Activated CD4-positive, CD25-positive, alpha-beta regulatory T cell treated with anti-CD3 and anti-CD28 coated beads, Interleukin-2, amount 50 U/mL, for 72 hours (primary cell): ENCODE measurements around the gene DNAH8.

Experiments
- DNase-seq: peaks from one replicate; pipeline ENCODE4 v3.0.0; 2021

DNAH8 gene

DNA sequence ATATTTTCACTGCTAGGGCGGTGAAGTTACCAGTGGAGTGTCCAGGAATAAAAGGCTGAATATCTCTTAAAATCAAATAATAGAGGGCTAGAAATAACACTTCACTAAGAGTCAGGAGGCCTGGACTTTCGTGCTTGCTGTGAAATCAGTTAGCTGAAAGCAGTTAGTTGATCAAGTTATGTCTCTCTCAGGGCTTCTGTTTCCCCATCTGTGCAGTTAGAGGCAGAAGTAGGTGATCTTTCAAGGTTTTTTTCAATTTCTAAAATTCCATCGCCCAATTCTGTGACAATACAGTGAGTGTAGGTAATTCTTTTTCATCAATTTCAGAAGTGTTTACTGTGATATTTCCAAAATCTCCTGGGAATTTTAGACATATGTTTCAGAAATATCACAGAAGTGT, 260.9 kb downstream of the DNAH8 start:
- DNase-seq = no peak

DNA sequence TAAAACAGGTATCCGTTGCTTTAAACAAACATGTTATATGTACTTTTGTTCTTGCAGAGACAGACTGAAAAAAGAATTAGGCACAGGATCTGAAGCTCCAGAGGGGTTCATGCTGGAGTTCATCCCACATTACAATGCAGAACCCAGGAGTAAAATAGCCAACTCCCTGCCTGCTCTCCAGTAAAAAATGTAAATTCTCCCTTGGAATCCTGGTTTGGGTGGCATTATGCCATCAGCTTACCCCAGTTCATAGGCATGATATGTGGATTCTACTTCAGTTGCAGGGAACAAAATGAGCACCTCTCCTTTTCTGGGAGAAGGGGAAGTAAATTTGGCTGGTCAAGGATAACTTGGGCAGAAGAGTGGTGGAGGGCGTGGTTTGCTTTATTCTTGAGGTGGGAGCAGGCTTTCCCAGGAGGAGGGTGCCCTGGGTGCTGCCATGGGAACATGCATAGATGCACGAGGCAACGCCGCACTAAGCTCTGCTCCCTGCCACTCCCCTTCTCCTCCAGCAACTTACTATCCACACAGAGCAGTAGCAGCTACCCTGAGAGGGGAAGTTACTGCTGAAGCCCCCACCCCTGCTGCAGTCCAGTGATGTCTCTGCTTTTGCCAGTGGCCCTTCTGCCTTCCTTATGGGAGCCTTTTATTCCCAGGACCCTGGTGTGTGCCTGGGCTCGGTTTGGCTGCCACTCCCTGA, 261.8 kb downstream of the DNAH8 start:
- DNase-seq = no peak

DNA sequence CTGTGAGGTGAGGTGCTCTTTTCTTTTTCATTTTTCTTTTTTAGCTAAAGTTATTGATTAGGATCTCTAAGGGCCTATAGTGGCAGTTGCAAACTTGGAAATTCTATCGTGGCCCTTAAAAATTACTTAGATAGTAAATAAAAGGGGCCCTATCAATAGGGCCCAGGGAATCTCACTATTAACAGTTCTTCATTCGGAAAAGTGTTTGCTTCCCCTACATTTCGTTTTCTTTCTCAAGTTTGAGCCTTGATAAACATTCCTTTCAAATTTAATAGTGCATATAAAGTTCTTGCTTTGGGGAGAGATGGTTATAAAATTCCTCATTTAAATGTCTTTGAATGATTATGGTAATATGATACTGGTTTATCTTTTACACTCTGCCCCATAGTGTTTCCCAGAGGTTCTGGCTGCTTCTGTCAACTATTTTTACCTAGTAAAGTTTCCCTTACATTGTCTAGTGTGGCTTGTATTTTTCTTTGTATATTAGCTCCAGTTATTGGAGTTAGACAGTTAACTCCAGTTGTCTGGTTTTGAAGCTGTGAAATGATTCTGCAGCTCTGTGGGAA, 263.1 kb downstream of the DNAH8 start:
- no peak for DNase-seq

DNA sequence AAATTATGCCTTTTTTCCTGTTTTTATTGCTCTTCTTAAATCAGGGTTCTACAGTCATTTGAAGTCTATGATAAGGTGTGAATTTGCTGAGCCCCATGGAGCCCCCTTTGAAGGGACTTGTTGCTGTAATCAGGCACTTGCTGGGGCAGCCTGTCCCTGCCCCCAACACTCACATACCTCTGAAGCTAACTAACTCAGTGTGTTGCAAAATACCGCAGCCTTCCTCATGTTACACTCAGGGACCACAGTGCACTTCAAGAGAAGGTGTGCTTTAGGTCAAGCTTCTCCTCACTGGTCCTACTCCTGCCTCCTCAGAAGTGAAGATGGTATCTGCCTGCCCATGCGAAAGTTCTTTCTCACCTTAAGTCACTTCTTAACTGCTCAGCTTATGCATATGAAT, 267.4 kb downstream of the DNAH8 start:
- DNase-seq = no peak

DNA sequence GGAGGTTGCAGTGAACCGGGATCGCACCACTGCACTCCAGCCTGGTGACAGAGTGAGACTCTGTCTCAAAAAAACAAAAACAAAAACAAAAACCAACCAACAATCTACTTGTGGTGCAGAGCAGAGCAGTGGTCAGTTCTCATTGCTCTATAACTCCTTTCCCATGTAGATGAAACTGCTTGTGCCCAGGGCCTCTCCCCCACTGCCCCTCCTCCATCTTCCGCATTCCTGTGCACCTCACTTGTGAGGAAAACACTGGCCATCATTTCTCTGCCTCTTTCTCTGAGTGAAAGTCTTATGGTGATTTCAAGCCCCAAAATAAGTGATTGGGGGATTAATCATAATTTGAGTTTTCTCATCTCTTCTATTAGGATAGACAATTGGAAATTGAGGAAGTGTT, 269.6 kb downstream of the DNAH8 start:
- no peak for DNase-seq

DNA sequence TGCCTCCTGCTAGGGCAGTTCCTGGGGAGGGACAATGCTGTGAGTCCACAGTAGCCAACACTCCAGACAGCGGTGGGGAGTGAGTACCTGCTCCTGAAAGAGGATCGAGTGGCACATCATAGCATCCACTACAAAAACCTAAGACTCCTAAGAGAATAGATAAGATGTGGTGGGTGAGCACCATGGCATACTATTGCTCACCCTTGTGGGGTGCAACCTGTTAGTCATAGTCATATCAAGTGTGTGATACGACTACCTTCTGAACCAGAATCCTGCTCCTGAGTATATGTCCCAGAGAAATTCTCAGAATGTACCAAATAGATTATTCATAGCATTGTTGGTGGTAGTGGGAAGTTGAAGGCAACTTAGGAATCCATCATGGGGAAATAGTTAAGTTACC, 270.7 kb downstream of the DNAH8 start:
- DNase-seq = no peak

DNA sequence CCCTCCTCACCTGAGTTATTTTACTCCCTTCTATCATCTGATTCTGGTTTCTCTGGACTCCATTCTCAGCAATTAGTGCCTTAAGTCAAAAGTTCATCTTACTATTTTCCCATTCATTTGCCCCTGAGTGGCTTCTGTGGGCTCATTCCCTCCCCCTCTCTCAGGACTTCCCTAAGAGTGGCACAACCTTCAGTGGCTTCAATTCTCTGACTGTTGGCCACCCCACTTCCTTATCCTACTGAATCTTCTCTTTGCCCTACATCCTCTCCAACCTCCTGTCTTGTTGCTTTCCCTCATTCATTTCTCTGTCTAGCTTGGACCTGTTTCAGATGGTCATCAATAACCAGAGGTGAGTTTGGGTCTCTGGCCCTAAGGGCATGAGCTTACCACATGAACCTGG, 272.4 kb downstream of the DNAH8 start:
- DNase-seq = no peak

DNA sequence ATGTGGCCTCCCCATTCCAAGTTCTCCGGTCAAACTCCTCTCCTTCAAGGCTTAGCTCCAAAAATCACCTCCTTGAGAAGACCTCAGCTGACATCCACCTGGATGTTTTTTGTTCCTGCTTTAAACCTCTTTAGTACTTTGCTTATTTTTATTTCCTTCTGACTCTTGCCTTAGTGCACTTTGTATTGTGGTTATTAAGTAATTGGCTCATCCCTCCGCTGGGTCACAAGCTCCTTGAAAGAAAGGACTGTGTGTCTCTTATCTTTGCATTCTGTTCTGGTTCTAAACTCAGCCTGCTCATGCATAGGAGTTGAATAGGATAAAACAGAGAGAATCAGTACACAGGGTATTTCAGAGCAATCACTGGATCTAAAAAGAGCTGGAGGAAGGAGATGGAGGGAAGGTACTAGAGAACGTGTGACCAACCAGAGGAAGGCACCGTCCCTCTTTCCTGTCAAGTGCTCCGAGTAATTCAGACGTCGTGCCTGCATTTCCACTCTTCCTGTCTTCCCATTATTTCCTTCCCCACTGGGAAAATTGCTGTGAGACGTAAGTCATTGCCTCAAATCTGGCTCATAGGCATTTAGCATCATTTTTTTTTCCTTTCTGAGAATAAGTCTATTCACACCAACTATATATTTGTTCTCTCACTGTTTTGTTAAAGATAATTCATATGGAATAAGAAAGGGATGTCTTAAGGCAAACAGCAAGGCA, 273.8 kb downstream of the DNAH8 start:
- no peak for DNase-seq

DNA sequence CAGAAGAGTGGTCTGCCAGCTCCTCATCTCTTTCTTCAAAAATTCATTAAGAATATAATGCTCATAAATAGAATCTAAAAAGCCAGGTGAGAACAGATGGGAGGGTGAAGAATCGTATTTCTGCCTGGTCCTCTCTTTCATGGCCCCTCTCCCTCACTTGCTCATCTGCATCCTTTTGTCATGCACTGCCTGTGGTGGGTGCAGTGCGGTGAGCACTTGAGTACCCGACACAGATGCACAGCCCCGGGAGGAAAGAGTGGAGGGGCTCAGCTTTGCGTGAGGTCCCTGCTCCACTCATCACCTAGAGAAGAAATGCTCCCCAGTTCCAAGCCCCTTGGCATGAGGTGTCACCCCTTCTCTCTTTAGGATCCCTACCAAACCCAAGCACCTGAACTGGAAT, 275.4 kb downstream of the DNAH8 start:
- no peak for DNase-seq

DNA sequence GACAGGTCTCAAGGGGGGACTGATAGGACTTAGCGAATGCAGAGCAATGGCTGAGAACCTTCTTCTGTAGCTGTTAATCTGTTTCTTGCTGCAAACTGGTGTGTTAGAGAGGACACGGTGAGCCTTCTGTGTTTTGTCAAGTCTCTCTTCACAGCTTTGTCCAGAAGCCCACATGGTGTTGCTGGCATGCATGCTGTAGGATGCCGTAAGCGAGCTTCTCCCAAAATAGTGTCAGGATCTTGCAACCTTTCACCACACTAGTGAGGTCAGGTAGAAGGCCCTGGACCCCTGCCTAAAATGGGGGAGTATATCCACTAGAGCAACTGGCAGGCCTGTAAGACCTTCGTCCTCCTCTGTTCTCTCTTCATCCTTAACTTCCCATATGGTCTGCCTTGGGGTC, 281.6 kb downstream of the DNAH8 start:
- DNase-seq = no peak

DNA sequence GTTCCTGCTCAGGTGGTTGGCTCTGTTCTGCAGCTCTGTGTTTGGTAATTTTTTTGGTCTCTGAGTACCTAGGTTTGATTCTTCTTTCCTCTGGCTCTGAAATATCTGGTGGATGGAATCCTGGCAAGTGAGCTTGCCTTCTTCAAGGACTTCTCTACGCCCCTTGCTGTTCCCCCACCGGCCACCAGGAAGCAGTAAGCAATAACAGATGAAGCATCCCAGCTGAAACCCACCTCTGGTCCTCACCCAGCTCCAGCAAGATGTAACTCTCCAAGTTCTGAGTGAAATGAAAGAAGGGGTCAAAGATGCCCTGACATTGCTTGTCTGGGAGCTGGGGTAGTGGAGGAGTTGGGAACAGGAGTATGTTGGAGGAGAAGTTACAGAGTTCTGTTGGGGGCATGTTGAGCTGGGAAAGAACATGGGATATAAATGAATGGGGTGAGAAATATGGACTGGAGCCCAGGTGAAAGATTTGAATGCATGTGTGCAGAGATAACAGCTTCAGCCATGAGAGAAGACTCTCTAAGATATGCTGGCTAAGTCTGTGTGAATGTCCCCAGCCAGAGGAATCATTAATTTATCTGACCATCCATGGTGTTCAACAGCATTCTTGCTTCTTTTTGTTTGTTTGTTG, 282.1 kb downstream of the DNAH8 start:
- no peak for DNase-seq

DNA sequence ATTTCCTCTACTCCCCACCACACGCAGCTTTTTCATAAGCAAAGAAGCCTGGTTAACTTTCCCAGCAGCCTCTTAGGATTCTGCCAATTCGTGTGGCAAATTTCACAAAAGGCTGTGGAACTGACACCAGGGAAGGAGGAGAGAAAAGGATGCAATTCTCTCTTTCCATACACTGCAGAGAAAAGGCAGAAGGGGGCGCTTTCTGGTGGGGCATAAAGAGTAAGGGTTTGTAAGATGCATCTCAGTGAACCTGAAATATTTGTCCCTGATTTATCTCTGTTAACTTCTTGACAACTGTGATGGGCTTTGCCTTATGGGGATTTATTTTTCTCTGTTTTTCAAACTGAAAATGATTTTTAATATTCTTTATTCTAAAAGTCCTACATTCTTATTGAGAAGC, 288.0 kb downstream of the DNAH8 start:
- no peak for DNase-seq

DNA sequence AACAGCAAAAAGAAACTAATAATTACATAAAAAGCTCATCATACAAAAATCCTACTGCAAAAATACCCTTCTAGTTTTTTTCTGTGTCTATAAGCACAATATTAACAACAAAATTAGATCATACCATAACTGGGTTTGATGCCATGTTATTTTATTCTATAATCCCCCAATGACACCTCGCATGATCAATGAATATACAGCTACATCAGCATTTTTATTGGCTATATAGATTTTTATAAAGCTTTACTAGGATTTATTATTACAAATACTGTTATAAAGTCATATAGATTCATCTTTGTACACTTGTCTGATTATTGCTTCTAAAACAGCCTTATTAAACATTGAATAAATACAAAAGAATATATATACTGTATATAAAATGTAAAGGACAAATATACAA, 288.4 kb downstream of the DNAH8 start:
- no peak for DNase-seq

DNA sequence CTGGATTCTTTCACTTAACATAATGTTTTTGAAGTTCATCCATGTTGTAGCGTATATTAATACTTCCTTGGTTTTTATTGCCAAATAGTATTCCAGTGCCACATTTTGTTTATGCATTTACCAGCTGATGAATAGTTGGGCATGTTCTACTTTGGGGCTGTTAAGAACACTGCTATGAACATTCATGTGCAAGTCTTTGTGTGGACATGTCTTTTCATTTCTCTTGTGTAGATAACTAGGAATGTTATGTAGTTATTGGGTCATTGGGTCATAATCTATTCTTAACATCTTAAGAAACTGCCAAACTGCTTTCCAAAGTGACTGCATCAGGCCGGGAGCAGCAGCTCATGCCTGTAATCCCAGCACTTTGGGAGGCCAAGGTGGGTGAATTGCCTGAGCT, 289.7 kb downstream of the DNAH8 start:
- DNase-seq = no peak

DNA sequence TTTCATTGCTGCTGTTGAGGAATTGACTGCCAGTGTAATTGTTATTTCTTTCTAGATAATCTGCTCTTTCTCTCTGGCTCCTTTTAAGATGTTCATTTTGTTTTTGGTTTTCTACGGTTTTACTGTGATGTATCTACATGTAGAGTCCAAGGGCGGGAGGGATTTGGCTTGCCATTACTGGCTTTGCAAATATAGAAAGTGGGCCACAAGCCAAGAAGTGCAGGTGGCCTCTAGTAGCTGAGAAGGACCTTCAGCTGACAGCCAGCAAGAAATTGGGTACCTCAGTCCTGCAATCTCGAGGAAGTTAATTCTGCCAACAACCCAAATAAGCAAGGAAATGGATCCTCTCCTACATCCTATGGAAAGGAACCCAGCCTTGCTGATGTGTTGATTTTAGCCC, 290.7 kb downstream of the DNAH8 start:
- no peak for DNase-seq

DNA sequence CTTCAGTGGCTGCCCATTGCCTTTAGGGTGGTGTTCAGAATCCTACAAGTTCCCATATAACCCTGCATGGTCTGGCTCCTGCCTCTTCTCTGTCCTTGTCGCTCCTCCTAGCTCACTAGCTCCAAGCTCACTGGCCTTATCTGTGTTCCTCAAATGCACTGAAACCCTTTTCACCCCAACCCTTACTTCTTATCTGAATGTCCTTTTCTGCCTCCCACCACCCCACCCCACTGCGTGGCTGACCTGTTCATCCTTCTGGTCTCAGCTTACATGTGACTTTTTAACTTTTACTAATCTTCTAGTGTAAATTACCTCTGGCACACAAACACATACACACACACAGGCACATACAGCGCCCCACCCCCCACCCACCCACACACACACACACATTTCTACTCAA, 292.5 kb downstream of the DNAH8 start:
- no peak for DNase-seq

DNA sequence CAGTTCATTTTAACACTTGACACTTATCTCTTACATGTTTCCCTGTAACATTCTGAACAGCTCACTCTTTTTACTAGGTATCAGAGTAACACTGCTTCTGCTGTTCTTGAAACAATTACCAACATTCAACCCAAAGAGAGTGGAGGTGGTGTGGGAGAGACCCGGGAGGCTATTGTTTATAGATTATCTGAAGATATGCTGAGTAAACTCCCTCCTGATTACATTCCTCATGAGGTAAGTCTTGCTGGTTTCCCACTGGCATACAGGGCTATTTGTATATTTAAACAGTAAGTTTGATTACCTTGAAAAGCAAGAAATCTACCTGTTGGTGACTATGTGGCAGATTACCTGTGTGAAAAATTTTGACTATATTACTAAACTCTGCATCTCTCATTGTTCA, 293.6 kb downstream of the DNAH8 start:
- DNase-seq = no peak

DNA sequence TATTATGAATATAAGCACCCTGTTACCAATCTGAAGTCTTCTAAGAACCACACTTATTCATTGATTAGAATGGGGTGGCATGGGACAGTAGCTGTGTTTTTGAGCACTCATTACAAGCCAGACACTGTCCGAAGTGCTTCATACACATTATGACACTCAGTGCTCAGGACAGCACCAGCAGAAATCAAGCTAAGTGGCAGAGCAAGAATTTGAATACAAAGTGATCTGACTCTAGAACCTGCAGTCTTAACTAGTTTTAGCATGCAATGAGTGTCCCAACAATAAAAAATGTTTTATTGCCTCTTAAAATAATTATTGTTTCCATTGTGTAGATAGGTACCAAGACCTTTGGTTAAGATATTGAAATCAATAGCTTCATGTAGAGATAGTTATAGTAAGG, 294.4 kb downstream of the DNAH8 start:
- no peak for DNase-seq

DNA sequence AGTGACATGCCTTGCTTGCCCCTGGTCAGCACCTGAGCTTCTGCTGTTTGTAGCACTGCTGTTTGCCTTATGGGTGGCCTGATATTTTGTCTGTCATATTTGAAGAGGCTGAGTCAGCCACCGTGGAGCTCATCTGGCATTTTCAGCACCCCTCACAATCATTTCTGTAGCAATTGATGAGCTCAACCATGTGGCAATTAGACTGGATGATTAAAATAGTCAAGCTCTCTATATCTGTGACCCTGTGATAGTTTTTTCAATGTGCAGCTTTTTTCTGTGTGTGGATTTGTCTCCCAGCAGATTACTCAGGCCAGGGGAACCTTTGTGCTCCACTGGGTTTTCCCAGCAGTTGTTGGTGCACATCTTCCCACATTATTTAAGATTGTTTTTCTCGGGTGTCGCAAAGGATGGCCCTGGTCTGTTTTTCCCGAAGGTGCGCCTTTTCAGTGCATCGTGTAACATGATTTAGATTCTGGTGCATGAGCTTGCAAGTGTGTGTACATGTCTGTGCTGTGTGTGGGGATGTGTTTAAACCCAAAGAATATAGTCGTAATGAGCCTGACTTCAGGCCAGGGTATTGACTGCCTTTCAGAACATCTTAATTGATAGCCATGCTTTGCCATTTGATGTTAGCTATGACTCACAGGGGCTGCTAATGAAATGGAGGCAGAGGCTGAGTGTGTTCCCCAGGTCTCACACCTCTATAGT, 301.9 kb downstream of the DNAH8 start:
- DNase-seq = no peak

DNA sequence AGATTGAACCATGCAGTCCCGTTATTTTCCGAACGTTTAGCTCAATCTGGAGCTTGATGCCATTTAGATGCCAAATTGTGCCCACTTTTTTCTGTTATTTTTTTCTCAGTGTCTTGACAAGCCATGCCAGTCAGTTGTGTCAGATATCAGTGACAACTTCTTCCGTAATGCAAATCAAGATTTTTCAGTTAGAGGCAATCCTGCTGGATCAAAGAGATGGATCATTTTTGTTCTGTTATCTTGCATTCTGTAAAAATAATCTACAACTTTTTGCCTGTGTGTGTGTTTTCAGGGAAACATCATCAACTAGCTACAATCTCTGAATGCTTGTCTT, 302.4 kb downstream of the DNAH8 start:
- DNase-seq = no peak

DNA sequence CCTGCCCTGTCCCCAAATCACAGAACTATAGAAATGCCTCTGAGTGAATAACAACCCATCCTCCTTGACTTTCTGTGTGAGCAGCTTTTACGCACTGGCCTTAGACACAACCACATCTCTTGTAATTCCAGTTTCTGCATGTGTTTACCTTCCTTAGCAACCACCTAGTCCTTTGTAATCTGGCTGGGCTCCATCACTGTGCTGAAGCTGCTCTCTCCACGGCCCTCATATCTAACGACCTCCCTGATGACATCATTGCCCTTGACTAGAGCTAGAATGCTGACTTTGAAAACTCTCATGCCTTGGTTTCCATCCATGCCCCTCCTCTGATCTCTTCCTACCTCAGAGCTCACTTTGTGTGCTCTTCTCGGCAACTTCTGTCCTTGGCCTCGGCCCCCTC, 303.0 kb downstream of the DNAH8 start:
- no peak for DNase-seq

DNA sequence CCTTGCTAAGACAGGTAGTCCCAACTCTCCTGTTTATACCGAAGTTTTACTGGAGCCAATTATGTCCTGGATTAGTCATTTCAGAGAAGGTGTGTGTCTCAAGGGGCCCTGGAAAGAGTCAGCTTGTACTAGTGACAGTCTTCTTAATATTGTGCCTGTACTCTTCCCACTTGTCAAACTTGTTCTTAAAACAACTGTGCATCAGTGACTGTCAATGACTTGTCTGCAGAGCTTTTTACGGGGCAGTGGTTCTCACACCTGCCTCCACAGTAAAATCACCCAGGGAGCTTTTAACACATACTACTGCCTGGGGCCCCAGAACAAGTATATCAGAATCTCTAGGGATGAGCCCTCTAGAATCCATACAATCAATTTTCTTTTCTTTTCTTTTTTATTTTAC, 305.0 kb downstream of the DNAH8 start:
- no peak for DNase-seq

DNA sequence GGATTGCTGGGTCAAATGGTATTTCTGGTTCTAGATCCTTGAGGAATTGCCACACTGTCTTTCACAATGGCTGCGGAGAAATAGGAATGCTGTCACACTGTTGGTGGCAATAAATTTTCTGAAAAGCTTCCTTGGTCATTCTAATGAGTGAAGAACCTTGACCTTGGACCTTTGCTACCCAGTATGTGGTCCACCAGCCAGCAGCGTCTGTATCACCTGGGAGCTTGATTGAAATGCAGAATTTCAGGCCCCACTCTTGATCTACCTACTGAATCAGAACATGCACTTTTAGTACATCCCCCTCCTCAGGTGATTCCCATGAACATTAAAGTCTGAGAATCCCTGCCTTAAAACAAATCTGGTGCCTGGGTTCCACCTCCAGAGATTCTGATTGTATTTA, 305.9 kb downstream of the DNAH8 start:
- DNase-seq = no peak

DNA sequence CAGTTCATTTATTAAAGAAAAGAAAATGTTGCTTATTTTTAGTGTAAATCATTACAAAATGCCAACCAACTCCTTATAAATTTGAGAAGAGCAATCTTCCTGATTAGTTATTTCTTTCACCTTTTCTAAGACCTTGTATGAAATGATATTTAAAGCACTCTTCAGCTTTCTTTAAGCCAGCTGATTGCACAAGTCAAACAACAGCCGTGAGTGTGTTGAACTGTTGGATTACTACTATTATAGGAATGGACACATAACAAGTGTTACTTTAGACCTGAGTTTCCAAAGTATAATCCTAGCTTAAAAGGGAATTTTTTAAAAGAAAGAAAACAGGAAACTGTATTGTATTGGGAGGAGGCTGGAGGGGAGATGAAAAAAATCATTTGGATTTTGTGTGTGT, 306.7 kb downstream of the DNAH8 start:
- no peak for DNase-seq
